WTC11 (cell line): Measurements from ENCODE around the gene GAS2L1. TPM values are rescaled to one million over a fixed set of nuclear protein-coding genes. Genes with fewer than 3 reads are reported as not detected.

ENCODE experiments used
- ATAC-seq: fragments of 200-7000 bp; cut with Tn5 transposase; 2 replicates; pipeline ENCODE4 v1.10.0; 2021; ENCODE audit warnings: mild to moderate bottlenecking, moderate library complexity
- CTCF ChIA-PET: fragments of 300-600 bp; sonication (Branson Sonifier 250); formaldehyde crosslinking; loops from one replicate; lab custom pipeline; 2021; ENCODE audit warnings: antibody characterized with exemption; lab: Charles Lee
- POLR2A ChIA-PET: fragments of 350-600 bp; sonication (Branson Sonifier 250); formaldehyde crosslinking; loops from one replicate; lab custom pipeline; 2021; ENCODE audit warnings: antibody characterized with exemption; lab: Charles Lee
- DNase-seq: peaks from one replicate; pipeline ENCODE4 v3.0.0; 2021; ENCODE audit warnings: low spot score
- H3K27ac Mint-ChIP-seq: 2 replicates; pipeline ENCODE4 v1.8.0; 2021; ENCODE audit warnings: mixed read lengths
- H3K27me3 Mint-ChIP-seq: 2 replicates; pipeline ENCODE4 v1.8.0; 2021; ENCODE audit warnings: low read depth, mild to moderate bottlenecking, moderate library complexity, mixed read lengths
- H3K36me3 Mint-ChIP-seq: 2 replicates; pipeline ENCODE4 v1.8.0; 2021; ENCODE audit warnings: mixed read lengths
- H3K4me1 Mint-ChIP-seq: 2 replicates; pipeline ENCODE4 v1.8.0; 2022; ENCODE audit warnings: mixed read lengths
- H3K4me3 Mint-ChIP-seq: 2 replicates; pipeline ENCODE4 v1.8.0; 2021; ENCODE audit warnings: mild to moderate bottlenecking, moderate library complexity, mixed read lengths
- H3K9me3 Mint-ChIP-seq: 2 replicates; pipeline ENCODE4 v1.8.0; 2021; ENCODE audit warnings: mixed read lengths
- ELF4 ChIP-seq: sonication (generic); formaldehyde crosslinking; IDR thresholded peaks from 2 replicates; pipeline ENCODE4 v1.8.1; 2022; ENCODE audit warnings: low read depth, mild to moderate bottlenecking, moderate library complexity, missing genetic modification reagents
- FOXK1 ChIP-seq: sonication (generic); formaldehyde crosslinking; IDR thresholded peaks from 2 replicates; pipeline ENCODE4 v1.8.0; 2022; ENCODE audit warnings: mild to moderate bottlenecking, moderate library complexity, missing genetic modification reagents
- HMGA2 ChIP-seq: fragments of 250-450 bp; sonication (Bioruptor Pico); IDR thresholded peaks from 2 replicates; pipeline ENCODE4 v1.4.0; 2021; ENCODE audit warnings: mild to moderate bottlenecking, moderate library complexity
- KAT7 ChIP-seq: sonication (generic); formaldehyde crosslinking; IDR thresholded peaks from 2 replicates; pipeline ENCODE4 v1.8.1; 2023; ENCODE audit warnings: missing genetic modification reagents, mild to moderate bottlenecking, borderline replicate concordance
- NR3C1 ChIP-seq: sonication (generic); formaldehyde crosslinking; conservative IDR thresholded peaks from 2 replicates; pipeline ENCODE4 v1.8.1; 2023; ENCODE audit warnings: low read depth, mild to moderate bottlenecking, missing genetic modification reagents
- RELA ChIP-seq: sonication (generic); formaldehyde crosslinking; IDR thresholded peaks from 2 replicates; pipeline ENCODE4 v1.8.1; 2022; ENCODE audit warnings: missing genetic modification reagents, mild to moderate bottlenecking, borderline replicate concordance
- SMAD3 ChIP-seq: sonication (generic); formaldehyde crosslinking; IDR thresholded peaks from 2 replicates; pipeline ENCODE4 v1.8.0; 2022; ENCODE audit warnings: missing genetic modification reagents, mild to moderate bottlenecking, borderline replicate concordance
- SMAD4 ChIP-seq: sonication (generic); formaldehyde crosslinking; IDR thresholded peaks from 2 replicates; pipeline ENCODE4 v1.8.0; 2022; ENCODE audit warnings: mild to moderate bottlenecking, missing genetic modification reagents
- SP1 ChIP-seq: sonication (generic); formaldehyde crosslinking; conservative IDR thresholded peaks from 2 replicates; pipeline ENCODE4 v1.8.1; 2022; ENCODE audit warnings: missing genetic modification reagents
- TCF7 ChIP-seq: sonication (generic); formaldehyde crosslinking; IDR thresholded peaks from 2 replicates; pipeline ENCODE4 v1.8.0; 2022; ENCODE audit warnings: mild to moderate bottlenecking, low read depth, missing genetic modification reagents, moderate library complexity
- TEAD4 ChIP-seq: sonication (generic); formaldehyde crosslinking; IDR thresholded peaks from 2 replicates; pipeline ENCODE4 v1.8.0; 2022; ENCODE audit warnings: mild to moderate bottlenecking, missing genetic modification reagents
- ZBTB21 ChIP-seq: sonication (generic); formaldehyde crosslinking; IDR thresholded peaks from 2 replicates; pipeline ENCODE4 v1.8.1; 2023; ENCODE audit warnings: mild to moderate bottlenecking, missing genetic modification reagents, borderline replicate concordance
- ZNF121 ChIP-seq: sonication (generic); formaldehyde crosslinking; IDR thresholded peaks from 2 replicates; pipeline ENCODE4 v1.8.0; 2023; ENCODE audit warnings: missing genetic modification reagents
- ZNF671 ChIP-seq: fragments of 250-450 bp; sonication (Bioruptor Pico); IDR thresholded peaks from 2 replicates; pipeline ENCODE4 v1.8.0; 2021; ENCODE audit warnings: mild to moderate bottlenecking
- total RNA-seq: library from RNA; stranded (reverse); gene quantifications from 3 replicates; pipeline ENCODE4 v1.2.3, GENCODE V29; 2021
- TF ChIP-seq, protein P1 (sequence below): sonication (generic); formaldehyde crosslinking; IDR thresholded peaks from 2 replicates; pipeline ENCODE4 v1.8.1; 2023; ENCODE audit warnings: mild to moderate bottlenecking, moderate library complexity, missing genetic modification reagents
- TF ChIP-seq, protein P2 (sequence below): sonication (generic); formaldehyde crosslinking; IDR thresholded peaks from 2 replicates; pipeline ENCODE4 v1.8.0; 2022; ENCODE audit warnings: mild to moderate bottlenecking, missing genetic modification reagents
- TF ChIP-seq, protein P3 (sequence below): sonication (generic); formaldehyde crosslinking; IDR thresholded peaks from 2 replicates; pipeline ENCODE4 v1.8.1; 2023; ENCODE audit warnings: mild to moderate bottlenecking, missing genetic modification reagents, moderate library complexity
- TF ChIP-seq, protein P4 (sequence below): fragments of 200-600 bp; IDR thresholded peaks from 2 replicates; pipeline ENCODE4 v1.8.0; 2022; ENCODE audit warnings: antibody characterized with exemption
- TF ChIP-seq, protein P5 (sequence below): sonication (generic); formaldehyde crosslinking; IDR thresholded peaks from 2 replicates; pipeline ENCODE4 v1.8.1; 2022; ENCODE audit warnings: low read depth, missing genetic modification reagents, borderline replicate concordance
- TF ChIP-seq, protein P6 (sequence below): sonication (generic); formaldehyde crosslinking; IDR thresholded peaks from 2 replicates; pipeline ENCODE4 v1.8.0; 2022; ENCODE audit warnings: missing genetic modification reagents
- TF ChIP-seq, protein P7 (sequence below): sonication (generic); formaldehyde crosslinking; IDR thresholded peaks from 2 replicates; pipeline ENCODE4 v1.8.1; 2022; ENCODE audit warnings: missing genetic modification reagents, borderline replicate concordance

GAS2L1 gene
- total RNA-seq, 1 experiment from 2014 or later, result 19.9 TPM

DNA sequence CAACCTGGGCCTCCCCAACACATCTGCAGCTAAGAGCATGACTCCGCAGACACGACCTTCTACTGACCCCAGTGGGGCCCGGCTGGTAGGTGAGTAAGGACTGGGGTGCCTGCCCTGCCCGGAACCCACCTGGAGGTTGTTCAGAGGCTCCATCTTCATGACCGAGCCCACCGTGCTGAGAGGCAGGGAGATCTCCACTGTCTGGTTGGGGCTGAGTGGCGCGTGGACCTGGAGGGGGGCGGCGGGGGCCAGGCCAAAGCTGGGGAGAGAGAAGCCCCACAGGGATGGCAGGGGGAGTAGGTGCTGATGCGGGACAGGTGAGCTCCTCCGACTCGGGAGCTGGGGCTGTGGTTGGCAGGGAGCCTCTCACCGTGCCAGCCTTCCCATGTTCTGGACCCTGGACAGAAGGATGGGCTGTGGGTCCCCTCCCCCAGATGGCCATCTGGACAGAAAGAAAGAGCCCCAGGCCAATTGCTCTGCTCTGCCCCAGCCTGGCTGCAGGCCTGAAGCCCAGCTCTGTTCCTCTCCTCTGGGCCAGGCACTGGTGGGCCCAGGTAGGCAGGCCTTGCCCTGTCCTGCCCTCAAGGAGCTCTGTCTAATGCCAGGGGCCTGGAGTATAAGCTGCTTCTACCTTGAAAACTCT is 25.3 kb downstream of the GAS2L1 start (continued):
- TF ChIP-seq SP1 (CRISPR knock-in tag), result no peak
- TF ChIP-seq SMAD4, result no peak
- TF ChIP-seq ZNF671 (CRISPR knock-in tag), result no peak
- TF ChIP-seq, protein P1, sequence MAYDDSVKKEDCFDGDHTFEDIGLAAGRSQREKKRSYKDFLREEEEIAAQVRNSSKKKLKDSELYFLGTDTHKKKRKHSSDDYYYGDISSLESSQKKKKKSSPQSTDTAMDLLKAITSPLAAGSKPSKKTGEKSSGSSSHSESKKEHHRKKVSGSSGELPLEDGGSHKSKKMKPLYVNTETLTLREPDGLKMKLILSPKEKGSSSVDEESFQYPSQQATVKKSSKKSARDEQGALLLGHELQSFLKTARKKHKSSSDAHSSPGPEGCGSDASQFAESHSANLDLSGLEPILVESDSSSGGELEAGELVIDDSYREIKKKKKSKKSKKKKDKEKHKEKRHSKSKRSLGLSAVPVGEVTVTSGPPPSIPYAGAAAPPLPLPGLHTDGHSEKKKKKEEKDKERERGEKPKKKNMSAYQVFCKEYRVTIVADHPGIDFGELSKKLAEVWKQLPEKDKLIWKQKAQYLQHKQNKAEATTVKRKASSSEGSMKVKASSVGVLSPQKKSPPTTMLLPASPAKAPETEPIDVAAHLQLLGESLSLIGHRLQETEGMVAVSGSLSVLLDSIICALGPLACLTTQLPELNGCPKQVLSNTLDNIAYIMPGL (CRISPR knock-in tag), result no peak
- no peak for TF ChIP-seq RELA (CRISPR knock-in tag)
- no peak for TF ChIP-seq TEAD4
- TF ChIP-seq TCF7 (CRISPR knock-in tag), result no peak
- TF ChIP-seq KAT7 (CRISPR knock-in tag), result no peak

DNA sequence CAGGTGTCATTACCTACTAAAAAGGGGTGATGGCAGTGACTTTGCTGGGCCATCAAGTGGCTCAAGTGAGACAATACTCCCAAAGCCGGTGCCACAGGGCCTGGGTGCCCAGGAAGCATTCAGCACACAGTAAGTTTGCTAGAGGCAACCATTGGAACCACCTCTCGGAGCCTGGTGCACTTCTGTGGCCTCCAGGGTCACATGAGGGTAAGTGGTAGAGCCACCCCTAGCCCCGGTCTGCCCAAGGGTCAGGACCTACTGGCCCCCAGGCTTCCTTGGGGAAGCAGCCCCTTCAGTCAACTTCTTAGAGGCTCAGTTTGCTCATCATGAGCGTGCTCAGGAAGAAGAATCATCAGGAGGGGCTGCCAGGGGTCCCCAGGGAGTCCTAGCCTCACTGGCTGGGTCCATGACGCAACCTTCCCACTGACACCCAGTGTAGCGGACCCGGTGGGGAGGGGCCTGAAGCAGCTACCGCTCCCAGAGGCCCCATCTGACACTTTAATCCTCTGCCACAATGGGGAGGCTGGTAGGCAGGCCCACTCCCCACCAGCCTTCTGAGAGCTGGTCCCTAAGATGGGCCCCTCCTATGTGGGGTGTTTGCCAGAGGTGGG is 26.5 kb downstream of the GAS2L1 start:
- DNase-seq (no peak), ATAC-seq (no peak)
- no peak overlapping the region for H3K4me3 Mint-ChIP-seq
- CTCF ChIA-PET, result interaction anchor here (1.4 kb wide), 1 partner anchor 9 kb away, joined by 3 read pairs; no protein-coding TSS in a partner anchor
- POLR2A ChIA-PET, result no interaction called here
- no peaks in the 10 kb centered on the region for H3K4me1 Mint-ChIP-seq
- H3K27ac Mint-ChIP-seq, result no peak overlapping the region
- no peaks in the 10 kb centered on the region for H3K27me3 Mint-ChIP-seq
- no peaks in the 10 kb centered on the region for H3K9me3 Mint-ChIP-seq
- TF ChIP-seq, protein P2, sequence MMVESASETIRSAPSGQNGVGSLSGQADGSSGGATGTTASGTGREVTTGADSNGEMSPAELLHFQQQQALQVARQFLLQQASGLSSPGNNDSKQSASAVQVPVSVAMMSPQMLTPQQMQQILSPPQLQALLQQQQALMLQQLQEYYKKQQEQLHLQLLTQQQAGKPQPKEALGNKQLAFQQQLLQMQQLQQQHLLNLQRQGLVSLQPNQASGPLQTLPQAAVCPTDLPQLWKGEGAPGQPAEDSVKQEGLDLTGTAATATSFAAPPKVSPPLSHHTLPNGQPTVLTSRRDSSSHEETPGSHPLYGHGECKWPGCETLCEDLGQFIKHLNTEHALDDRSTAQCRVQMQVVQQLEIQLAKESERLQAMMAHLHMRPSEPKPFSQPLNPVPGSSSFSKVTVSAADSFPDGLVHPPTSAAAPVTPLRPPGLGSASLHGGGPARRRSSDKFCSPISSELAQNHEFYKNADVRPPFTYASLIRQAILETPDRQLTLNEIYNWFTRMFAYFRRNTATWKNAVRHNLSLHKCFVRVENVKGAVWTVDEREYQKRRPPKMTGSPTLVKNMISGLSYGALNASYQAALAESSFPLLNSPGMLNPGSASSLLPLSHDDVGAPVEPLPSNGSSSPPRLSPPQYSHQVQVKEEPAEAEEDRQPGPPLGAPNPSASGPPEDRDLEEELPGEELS (CRISPR knock-in tag), result no peak
- TF ChIP-seq, protein P3, sequence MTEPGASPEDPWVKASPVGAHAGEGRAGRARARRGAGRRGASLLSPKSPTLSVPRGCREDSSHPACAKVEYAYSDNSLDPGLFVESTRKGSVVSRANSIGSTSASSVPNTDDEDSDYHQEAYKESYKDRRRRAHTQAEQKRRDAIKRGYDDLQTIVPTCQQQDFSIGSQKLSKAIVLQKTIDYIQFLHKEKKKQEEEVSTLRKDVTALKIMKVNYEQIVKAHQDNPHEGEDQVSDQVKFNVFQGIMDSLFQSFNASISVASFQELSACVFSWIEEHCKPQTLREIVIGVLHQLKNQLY (CRISPR knock-in tag), result no peak
- TF ChIP-seq, protein P4, sequence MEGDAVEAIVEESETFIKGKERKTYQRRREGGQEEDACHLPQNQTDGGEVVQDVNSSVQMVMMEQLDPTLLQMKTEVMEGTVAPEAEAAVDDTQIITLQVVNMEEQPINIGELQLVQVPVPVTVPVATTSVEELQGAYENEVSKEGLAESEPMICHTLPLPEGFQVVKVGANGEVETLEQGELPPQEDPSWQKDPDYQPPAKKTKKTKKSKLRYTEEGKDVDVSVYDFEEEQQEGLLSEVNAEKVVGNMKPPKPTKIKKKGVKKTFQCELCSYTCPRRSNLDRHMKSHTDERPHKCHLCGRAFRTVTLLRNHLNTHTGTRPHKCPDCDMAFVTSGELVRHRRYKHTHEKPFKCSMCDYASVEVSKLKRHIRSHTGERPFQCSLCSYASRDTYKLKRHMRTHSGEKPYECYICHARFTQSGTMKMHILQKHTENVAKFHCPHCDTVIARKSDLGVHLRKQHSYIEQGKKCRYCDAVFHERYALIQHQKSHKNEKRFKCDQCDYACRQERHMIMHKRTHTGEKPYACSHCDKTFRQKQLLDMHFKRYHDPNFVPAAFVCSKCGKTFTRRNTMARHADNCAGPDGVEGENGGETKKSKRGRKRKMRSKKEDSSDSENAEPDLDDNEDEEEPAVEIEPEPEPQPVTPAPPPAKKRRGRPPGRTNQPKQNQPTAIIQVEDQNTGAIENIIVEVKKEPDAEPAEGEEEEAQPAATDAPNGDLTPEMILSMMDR, result no peak
- TF ChIP-seq, protein P5, sequence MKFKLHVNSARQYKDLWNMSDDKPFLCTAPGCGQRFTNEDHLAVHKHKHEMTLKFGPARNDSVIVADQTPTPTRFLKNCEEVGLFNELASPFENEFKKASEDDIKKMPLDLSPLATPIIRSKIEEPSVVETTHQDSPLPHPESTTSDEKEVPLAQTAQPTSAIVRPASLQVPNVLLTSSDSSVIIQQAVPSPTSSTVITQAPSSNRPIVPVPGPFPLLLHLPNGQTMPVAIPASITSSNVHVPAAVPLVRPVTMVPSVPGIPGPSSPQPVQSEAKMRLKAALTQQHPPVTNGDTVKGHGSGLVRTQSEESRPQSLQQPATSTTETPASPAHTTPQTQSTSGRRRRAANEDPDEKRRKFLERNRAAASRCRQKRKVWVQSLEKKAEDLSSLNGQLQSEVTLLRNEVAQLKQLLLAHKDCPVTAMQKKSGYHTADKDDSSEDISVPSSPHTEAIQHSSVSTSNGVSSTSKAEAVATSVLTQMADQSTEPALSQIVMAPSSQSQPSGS (CRISPR knock-in tag), result no peak
- TF ChIP-seq ELF4 (CRISPR knock-in tag) (no peak), ZBTB21 (CRISPR knock-in tag) (no peak), ZNF121 (CRISPR knock-in tag) (no peak), NR3C1 (CRISPR knock-in tag) (no peak), HMGA2 (no peak), SMAD3 (CRISPR knock-in tag) (no peak), SP1 (CRISPR knock-in tag) (no peak), SMAD4 (no peak), FOXK1 (no peak)
- TF ChIP-seq, protein P6, sequence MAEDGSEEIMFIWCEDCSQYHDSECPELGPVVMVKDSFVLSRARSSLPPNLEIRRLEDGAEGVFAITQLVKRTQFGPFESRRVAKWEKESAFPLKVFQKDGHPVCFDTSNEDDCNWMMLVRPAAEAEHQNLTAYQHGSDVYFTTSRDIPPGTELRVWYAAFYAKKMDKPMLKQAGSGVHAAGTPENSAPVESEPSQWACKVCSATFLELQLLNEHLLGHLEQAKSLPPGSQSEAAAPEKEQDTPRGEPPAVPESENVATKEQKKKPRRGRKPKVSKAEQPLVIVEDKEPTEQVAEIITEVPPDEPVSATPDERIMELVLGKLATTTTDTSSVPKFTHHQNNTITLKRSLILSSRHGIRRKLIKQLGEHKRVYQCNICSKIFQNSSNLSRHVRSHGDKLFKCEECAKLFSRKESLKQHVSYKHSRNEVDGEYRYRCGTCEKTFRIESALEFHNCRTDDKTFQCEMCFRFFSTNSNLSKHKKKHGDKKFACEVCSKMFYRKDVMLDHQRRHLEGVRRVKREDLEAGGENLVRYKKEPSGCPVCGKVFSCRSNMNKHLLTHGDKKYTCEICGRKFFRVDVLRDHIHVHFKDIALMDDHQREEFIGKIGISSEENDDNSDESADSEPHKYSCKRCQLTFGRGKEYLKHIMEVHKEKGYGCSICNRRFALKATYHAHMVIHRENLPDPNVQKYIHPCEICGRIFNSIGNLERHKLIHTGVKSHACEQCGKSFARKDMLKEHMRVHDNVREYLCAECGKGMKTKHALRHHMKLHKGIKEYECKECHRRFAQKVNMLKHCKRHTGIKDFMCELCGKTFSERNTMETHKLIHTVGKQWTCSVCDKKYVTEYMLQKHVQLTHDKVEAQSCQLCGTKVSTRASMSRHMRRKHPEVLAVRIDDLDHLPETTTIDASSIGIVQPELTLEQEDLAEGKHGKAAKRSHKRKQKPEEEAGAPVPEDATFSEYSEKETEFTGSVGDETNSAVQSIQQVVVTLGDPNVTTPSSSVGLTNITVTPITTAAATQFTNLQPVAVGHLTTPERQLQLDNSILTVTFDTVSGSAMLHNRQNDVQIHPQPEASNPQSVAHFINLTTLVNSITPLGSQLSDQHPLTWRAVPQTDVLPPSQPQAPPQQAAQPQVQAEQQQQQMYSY (CRISPR knock-in tag), result no peak
- TF ChIP-seq, protein P7, sequence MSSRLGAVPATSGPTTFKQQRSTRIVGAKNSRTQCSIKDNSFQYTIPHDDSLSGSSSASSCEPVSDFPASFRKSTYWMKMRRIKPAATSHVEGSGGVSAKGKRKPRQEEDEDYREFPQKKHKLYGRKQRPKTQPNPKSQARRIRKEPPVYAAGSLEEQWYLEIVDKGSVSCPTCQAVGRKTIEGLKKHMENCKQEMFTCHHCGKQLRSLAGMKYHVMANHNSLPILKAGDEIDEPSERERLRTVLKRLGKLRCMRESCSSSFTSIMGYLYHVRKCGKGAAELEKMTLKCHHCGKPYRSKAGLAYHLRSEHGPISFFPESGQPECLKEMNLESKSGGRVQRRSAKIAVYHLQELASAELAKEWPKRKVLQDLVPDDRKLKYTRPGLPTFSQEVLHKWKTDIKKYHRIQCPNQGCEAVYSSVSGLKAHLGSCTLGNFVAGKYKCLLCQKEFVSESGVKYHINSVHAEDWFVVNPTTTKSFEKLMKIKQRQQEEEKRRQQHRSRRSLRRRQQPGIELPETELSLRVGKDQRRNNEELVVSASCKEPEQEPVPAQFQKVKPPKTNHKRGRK (CRISPR knock-in tag), result no peak
- TF ChIP-seq, all 79 proteins: peak for 0
- H3K36me3 Mint-ChIP-seq, result peaks cover 21% of the 10 kb centered on the region; the same call in 1 of the 2 replicates
